HUES64 (cell line): ENCODE data around the gene CHRNB4. TPM values are rescaled to one million over a fixed set of nuclear protein-coding genes. Genes with fewer than 3 reads are reported as not detected.
"Not testable (repeated sequence)": the region's sequence is repeated elsewhere in the genome, so short reads cannot be mapped to it uniquely, and the experiment has no call there.

ENCODE experiments used
- H3K27ac ChIP-seq: 2 replicates; pipeline ENCODE4 v1.7.0; 2013; ENCODE audit warnings: low read depth, low read length, inconsistent platforms
- H3K27me3 ChIP-seq: 2 replicates; pipeline ENCODE4 v1.6.1; 2013; ENCODE audit warnings: mild to moderate bottlenecking, low read length; ENCODE audit not compliant: insufficient read depth
- H3K36me3 ChIP-seq: 2 replicates; pipeline ENCODE4 v1.6.1; 2013; ENCODE audit warnings: mild to moderate bottlenecking, low read length; ENCODE audit not compliant: insufficient read depth
- H3K4me1 ChIP-seq: 2 replicates; pipeline ENCODE4 v1.6.1; 2013; ENCODE audit warnings: mild to moderate bottlenecking, low read length, moderate library complexity; ENCODE audit not compliant: insufficient read depth
- H3K4me3 ChIP-seq: 2 replicates; pipeline ENCODE4 v1.5.1; 2013; ENCODE audit warnings: mild to moderate bottlenecking, low read length, moderate library complexity
- H3K9ac ChIP-seq: 2 replicates; pipeline ENCODE4 v1.6.1; 2013; ENCODE audit warnings: mild to moderate bottlenecking, low read depth, low read length
- H3K9me3 ChIP-seq: 2 replicates; pipeline ENCODE4 v1.6.1; 2013; ENCODE audit warnings: low read depth, low read length; ENCODE audit not compliant: insufficient read depth
- WGBS: fragments of 150-250, 120-280 bp; methylation state at CpG from one replicate; pipeline ENCODE4 v1.1.7; 2013; ENCODE audit warnings: missing lambda C conversion rate; 5-methylcytosine and 5-hydroxymethylcytosine counted together
- polyA plus RNA-seq, 2 experiments: library from polyadenylated mRNA; stranded (reverse); fragments of 50-300 nt; gene quantifications; one replicate each; pipeline ENCODE4 v1.2.3, GENCODE V29; 2013

Gene CHRNB4
- 1.4 TPM for polyA plus RNA-seq (2013, experiment 1 of 2)
- 1.3 TPM for polyA plus RNA-seq (2013, experiment 2 of 2)

- H3K9me3 ChIP-seq: no peaks in the 10 kb centered on the region
- peak within 1 kb of the TSS; percentile 39; the same call in 1 of the 2 replicates for H3K9ac ChIP-seq
- peak within 1 kb of the TSS; percentile 21; the same call in 1 of the 2 replicates for H3K27ac ChIP-seq
- H3K4me1 ChIP-seq: no peaks in the 10 kb centered on the region; the same call in none of the 2 replicates
- H3K27me3 ChIP-seq: peaks cover 13% of the 10 kb centered on the region
- no peaks in the 10 kb centered on the region for H3K36me3 ChIP-seq
- H3K4me3 ChIP-seq: peak within 1 kb of the TSS; percentile 70
- WGBS: under 1% methylated on average over 47 of the region's 47 CpGs
Measured at GRCh38 chr15:78641102-78641748, at the start of gene CHRNB4. CHRNB4 (minus strand) TSS chr15:78641210; CDS start chr15:78641133, 77 bp downstream.

GRCh38 chr15:78689626-78690025, 48.6 kb upstream of the CHRNB4 start:
- Histone ChIP-seq H3K9ac (no peak overlapping the region), H3K4me1 (peaks cover 20% of the 10 kb centered on the region), H3K36me3 (no peaks in the 10 kb centered on the region), H3K9me3 (no peaks in the 10 kb centered on the region), H3K4me3 (no peak overlapping the region), H3K27ac (no peak overlapping the region), H3K27me3 (no peaks in the 10 kb centered on the region)

- no peak overlapping the region for H3K4me3 ChIP-seq
- H3K27ac ChIP-seq: no peak overlapping the region
- 84% methylated on average over 8 of the region's 8 CpGs for WGBS
- H3K9ac ChIP-seq: no peak overlapping the region
- peaks cover 28% of the 10 kb centered on the region for H3K4me1 ChIP-seq
- no peaks in the 10 kb centered on the region for H3K9me3 ChIP-seq
- H3K27me3 ChIP-seq: no peaks in the 10 kb centered on the region
- no peaks in the 10 kb centered on the region for H3K36me3 ChIP-seq
Measured at GRCh38 chr15:78685925-78686324, 44.9 kb upstream of the CHRNB4 start.

GRCh38 chr15:78685159-78685921, 44.3 kb upstream of the CHRNB4 start:
- H3K4me1 ChIP-seq: peaks cover 28% of the 10 kb centered on the region
- H3K9me3 ChIP-seq: no peaks in the 10 kb centered on the region
- no peaks in the 10 kb centered on the region for H3K36me3 ChIP-seq
- no peak overlapping the region for H3K4me3 ChIP-seq
- H3K9ac ChIP-seq: no peak overlapping the region
- H3K27ac ChIP-seq: no peak overlapping the region; the same call in 1 of the 2 replicates
- no peaks in the 10 kb centered on the region for H3K27me3 ChIP-seq
- WGBS: 36% methylated on average over 8 of the region's 8 CpGs

GRCh38 chr15:78684657-78685056, 43.6 kb upstream of the CHRNB4 start:
- H3K4me1 ChIP-seq: peaks cover 28% of the 10 kb centered on the region
- H3K27ac ChIP-seq: no peak overlapping the region
- H3K9me3 ChIP-seq: no peaks in the 10 kb centered on the region
- H3K27me3 ChIP-seq: no peaks in the 10 kb centered on the region
- no peak overlapping the region for H3K4me3 ChIP-seq
- no peaks in the 10 kb centered on the region for H3K36me3 ChIP-seq
- H3K9ac ChIP-seq: no peak overlapping the region
- WGBS: 91% methylated on average over 1 of the region's 2 CpGs

- WGBS: 95% methylated on average over 8 of the region's 8 CpGs
Measured at GRCh38 chr15:78683599-78683998, 42.6 kb upstream of the CHRNB4 start.

GRCh38 chr15:78682693-78683410, 41.8 kb upstream of the CHRNB4 start:
- Histone ChIP-seq H3K9me3 (no peaks in the 10 kb centered on the region), H3K36me3 (no peaks in the 10 kb centered on the region), H3K27me3 (no peaks in the 10 kb centered on the region), H3K4me1 (peaks cover 28% of the 10 kb centered on the region), H3K9ac (no peak overlapping the region), H3K27ac (no peak overlapping the region), H3K4me3 (no peak overlapping the region)
- WGBS: 94% methylated on average over 12 of the region's 12 CpGs

More at GRCh38 chr15:78683599-78683998, 42.6 kb upstream of the CHRNB4 start:
- not testable (repeated sequence) for H3K9ac ChIP-seq, H3K9me3 ChIP-seq, H3K36me3 ChIP-seq, H3K27me3 ChIP-seq, H3K27ac ChIP-seq, H3K4me3 ChIP-seq
- H3K4me1 ChIP-seq: peaks cover 28% of the 10 kb centered on the region

- Histone ChIP-seq H3K4me3 (no peak overlapping the region), H3K9me3 (no peaks in the 10 kb centered on the region), H3K36me3 (no peaks in the 10 kb centered on the region), H3K27me3 (no peaks in the 10 kb centered on the region), H3K4me1 (peaks cover 28% of the 10 kb centered on the region), H3K27ac (no peak overlapping the region), H3K9ac (no peak overlapping the region)
- WGBS: 48% methylated on average over 4 of the region's 5 CpGs
Measured at GRCh38 chr15:78682004-78682651, 41.1 kb upstream of the CHRNB4 start.

GRCh38 chr15:78681281-78682003, 40.4 kb upstream of the CHRNB4 start:
- Histone ChIP-seq H3K9me3 (no peaks in the 10 kb centered on the region), H3K27ac (no peak overlapping the region), H3K9ac (no peak overlapping the region), H3K4me3 (no peak overlapping the region), H3K4me1 (peaks cover 29% of the 10 kb centered on the region), H3K27me3 (no peaks in the 10 kb centered on the region), H3K36me3 (no peaks in the 10 kb centered on the region)
- WGBS: 62% methylated on average over 7 of the region's 8 CpGs

- Histone ChIP-seq H3K27me3 (no peaks in the 10 kb centered on the region), H3K36me3 (no peaks in the 10 kb centered on the region), H3K4me3 (no peak overlapping the region), H3K9me3 (no peaks in the 10 kb centered on the region), H3K4me1 (peaks cover 28% of the 10 kb centered on the region), H3K27ac (no peak overlapping the region), H3K9ac (no peak overlapping the region)
- WGBS: 89% methylated on average over 10 of the region's 10 CpGs
Measured at GRCh38 chr15:78680431-78681075, 39.5 kb upstream of the CHRNB4 start.
